Ecto neural progenitor cell (in vitro differentiated cells): ENCODE data around the gene TGM3.

Experiments used
- DNase-seq: peaks from one replicate; pipeline ENCODE4 v3.0.0-alpha.2; 2018; ENCODE audit warnings: low spot score

TGM3 gene

DNA sequence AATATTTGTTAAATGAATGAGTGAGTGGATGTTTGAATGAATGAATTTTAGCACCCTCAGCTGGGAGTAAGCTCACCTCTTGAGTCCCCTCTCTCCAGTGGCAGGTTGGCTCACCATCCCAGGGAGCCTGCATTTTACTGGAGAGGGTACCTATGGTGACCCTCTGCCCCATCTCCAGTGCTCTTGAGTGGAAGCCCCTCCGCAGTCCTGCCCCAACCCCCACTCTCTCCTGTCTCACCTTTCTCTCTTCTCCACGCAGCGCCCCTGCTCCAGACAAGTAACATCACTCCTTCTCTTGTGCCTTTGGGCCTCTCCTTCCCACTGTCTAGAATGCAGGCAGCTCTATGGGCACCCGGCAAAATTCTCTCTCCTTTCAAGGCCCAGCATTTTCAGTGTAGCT, 11.3 kb downstream of the TGM3 start:
- DNase-seq, result no peak

DNA sequence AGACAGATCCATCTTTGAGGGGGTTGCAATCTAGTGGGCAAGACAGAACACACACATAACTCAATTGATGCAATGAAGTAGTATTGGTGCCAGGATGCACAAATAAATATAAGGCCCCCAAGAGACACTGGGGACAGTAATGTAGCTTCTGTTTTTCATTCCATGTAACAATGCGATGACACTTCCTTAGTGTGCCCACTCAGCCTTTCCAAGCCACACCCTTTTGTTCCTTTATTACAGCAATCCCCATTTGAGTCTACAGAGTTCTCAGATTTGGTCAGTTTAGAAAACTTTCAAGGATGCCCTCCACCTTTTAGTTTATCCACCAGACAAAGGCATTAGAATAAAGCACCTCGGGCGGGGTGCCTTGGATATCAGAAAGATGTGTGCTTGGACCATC, 15.5 kb downstream of the TGM3 start:
- no peak for DNase-seq

GRCh38 chr20:2312876-2313275, 17.1 kb downstream of the TGM3 start:
- DNase-seq, result no peak

GRCh38 chr20:2313316-2313715, 17.5 kb downstream of the TGM3 start:
- no peak for DNase-seq

DNA sequence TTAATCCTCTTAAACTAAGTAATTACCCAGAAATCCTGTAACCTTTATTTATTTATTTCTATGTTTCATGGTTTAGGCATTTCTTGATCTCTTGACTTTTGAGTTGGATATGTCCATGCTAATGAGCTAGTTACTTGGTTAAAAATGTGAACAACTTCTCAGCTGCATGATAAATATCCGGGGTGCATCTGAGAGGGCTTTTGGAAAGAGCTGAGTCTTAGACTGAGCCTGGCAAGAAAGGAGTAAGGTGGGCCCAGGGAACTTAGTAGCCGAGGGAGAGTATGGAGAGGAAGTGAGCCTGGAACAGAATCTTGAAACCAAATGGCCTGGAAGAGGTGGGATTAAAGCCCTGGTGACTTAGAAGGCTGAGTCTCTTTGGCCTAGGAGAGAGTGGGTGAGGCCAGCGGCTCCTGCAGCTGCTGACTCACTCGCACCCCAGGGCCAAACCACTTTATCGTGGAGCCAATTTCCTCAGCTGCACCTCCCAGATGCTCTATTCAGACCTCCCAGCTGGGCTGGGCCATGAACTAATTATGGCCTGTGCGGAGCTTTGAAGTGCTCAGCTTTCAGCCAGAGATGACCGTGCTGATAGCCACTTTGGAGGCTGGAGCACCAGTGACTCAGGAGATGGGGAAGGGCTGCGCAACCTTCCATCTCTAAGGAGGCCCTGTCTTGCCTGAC, 19.1 kb downstream of the TGM3 start:
- DNase-seq, result no peak

DNA sequence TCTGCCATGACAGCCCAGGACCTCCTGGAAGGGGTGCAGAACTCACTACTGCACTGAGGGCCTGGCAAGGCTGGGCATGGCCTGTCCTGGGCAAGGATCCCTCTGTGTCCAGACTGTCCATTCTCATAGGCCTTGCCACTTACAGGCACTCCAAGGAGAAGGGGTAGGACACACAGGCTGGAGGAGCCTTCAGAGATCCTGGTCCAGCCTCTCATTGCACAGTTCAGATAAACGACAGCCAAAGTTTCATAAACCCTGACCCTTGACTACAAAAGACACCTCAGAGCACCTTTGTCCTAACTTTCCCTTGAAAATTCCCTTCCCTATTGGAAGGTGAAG, 19.6 kb downstream of the TGM3 start:
- no peak for DNase-seq

GRCh38 chr20:2316847-2317495, 21.2 kb downstream of the TGM3 start:
- DNase-seq, result no peak

- DNase-seq, result no peak
These were observed 25.2 kb downstream of the TGM3 start for GRCh38 chr20:2320813-2321658.

DNA sequence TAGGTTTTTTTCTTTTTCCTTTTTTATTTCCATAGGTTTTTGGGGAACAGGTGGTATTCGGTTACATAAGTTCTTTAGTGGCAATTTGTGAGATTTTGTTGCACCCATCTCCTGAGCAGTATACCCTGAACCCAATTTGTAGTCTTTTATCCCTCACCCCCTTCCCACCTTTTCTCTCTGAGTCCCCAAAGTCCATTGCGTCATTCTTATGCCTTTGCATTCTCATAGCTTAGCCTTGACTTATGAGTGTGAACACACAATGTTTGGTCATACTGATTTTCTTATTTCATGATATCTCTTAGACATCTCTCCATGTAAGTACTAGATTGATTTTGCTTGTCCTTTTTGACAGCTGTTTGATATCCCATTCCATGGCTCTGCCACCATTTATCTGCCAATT, 27.2 kb downstream of the TGM3 start:
- no peak for DNase-seq

DNA sequence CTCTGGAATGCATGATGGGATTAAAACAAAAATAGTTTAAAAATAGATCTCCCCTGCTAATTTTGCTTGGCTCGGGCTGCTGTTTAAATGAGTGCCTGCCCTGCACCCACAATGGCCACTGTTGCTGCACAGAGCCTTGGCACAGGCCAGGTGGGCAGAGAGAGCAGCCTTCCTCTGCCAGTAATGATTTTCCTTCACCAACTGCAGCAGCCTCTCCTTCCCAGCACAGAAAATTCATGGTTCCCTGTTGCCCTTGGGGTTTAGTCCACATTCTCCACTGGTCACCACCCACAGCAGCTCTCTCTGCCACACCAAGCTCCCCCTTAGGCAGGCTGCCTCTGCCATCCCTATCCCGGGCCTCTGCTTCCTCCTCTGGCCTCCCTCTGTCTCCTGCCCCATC, 30.2 kb downstream of the TGM3 start:
- DNase-seq, result no peak

DNA sequence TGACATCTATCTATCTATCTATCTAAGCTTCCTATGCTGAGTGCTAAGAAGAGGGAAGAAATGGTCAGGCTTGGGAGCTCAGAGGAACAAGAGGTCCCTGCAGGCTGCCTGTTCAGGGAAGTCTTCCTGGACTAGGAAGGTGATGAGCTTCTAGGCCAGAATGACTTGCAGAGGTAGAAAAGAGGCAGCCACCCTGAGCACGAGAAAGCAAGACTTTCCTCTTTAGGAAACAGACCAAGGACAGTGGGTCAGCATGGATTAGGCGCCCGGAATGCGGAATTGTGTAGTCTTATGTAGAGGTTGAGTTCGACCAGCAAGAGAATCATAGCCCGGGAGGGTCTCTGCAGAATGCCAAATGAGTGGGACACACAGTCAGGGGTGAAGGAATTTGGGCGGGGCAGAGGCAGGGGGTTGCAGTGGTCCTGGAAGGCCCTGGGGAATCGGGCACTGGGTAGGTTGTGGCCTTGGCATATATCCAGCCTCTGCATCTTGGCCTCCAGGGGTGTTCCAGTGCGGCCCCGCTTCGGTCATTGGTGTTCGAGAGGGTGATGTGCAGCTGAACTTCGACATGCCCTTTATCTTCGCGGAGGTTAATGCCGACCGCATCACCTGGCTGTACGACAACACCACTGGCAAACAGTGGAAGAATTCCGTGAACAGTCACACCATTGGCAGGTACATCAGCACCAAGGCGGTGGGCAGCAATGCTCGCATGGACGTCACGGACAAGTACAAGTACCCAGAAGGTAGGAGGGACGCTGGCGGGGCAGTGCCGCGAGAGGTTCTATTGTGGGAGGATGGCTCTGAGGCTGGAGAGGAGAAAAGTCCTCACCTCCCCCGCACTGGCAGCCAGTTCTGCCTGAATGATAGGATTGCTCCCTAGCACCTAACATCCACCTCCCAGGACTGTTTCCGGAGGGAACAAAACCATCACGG, 32.1 kb downstream of the TGM3 start:
- DNase-seq, result no peak

GRCh38 chr20:2329286-2329685, 33.5 kb downstream of the TGM3 start:
- no peak for DNase-seq

DNA sequence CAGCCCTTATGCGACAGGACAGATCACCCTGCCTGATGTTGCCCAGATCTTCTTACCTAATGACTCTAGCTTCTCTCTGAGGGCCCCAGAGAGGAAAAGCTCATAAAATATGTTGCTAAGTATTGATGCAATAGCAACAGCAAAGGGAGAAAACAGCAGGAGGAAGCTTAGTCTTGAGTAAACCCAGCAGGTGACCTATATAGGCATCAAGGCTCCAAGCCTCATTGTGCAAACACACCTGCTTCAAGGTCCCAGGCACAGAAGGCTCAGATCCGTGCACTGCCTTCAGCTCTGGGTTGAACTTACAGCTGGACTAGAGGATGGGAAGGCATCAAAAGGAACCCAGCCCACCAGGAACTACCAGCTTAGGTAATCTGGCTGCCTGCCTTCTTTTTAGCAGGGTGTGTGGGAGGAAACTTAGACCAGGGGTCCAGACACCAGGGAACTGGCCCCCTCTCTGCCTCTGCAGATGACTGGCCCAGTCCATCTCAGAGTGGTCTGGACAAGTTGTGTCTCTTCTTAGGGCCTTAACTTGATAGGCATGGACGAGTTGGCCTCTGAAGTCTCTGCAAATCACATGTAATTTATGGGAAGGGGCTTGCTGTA, 34.4 kb downstream of the TGM3 start:
- no peak for DNase-seq

DNA sequence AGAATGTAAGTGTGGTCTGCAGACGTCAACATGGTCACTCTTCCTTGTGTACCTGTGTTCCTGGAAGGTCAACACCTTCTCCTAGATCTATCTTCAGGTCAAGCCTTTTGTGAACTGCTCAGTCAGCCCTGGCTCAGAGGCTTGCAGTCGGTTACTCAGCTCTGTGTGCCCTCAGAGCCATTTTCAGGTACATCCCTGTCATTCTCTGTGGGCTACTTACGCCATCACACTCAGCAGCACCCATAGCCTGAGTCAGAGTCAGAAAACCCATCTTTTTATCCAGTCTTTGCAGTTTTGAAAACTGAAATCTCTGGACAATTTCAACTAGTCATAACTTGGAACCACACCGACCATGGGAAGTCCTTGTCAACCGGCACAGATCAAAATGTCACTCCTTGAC, 35.3 kb downstream of the TGM3 start:
- no peak for DNase-seq

- peak; percentile 23 for DNase-seq
These were observed 36.2 kb downstream of the TGM3 start for GRCh38 chr20:2331901-2332565.

GRCh38 chr20:2332711-2333110, 36.9 kb downstream of the TGM3 start:
- peak; percentile 24 for DNase-seq

DNA sequence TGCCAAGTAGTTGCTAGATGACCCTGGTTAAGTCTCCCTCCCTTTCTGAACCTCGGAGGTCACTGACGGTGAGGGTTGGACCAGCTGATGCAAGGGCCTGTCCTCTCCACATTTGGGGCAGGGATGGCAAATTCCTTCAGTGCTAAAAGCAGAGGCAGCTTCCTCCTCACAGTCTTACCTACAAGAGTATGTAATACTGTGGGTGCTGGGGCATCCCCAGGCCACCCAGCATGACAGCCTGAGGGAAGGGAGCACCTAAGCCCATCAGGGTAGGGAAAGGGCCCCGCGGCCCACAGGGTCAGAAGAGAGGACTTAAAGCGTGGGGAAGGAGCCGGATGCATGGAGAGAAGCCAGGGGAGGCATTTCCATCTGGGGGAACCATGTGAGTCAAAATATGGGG, 38.0 kb downstream of the TGM3 start:
- DNase-seq, result peak; percentile 29

DNA sequence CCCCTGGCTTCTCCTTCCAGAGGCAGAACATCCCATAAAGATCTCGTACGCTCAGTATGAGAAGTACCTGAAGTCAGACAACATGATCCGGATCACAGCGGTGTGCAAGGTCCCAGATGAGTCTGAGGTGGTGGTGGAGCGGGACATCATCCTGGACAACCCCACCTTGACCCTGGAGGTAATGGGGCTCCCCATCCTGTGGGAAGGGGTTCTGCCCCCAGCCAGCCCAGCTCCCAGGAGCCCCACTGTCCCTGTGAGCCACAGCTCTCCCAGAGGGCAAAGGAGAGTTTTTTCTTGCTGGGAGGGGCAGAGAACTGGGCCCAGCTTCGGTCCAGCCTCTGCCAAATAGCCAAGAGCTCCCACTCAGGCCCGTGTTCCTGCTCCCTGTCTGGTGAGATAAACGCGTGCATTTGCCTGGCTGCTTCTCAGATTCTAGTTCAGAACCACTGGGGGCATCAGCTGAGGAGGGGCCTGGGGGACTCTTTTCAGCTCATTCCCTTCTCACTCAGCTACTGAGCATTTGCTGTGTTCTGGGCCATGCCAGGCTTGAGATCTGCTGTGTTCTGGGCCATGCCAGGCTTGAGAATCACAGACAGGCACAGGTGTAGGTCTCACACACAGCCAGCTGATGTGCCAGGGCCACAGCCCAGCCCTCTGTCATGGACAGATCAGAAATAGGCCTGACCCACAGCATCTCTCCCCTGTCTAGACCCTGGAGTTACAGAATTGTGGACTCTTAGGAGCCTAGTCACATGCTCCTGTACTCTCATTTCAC, 39.5 kb downstream of the TGM3 start:
- peak; percentile 34 for DNase-seq

- DNase-seq, result no peak
These were observed 40.7 kb downstream of the TGM3 start for GRCh38 chr20:2336471-2336870.

- DNase-seq, result peak; percentile 13
These were observed 41.3 kb downstream of the TGM3 start for GRCh38 chr20:2337142-2337541.
